ENCODE results near the gene KIF12.

KIF12 gene

GRCh38 chr9:114080773-114081440 lies 18.2 kb downstream of the KIF12 start:
- Histone ChIP-seq H3K9me3 (ENCODE audit: insufficient read depth, low read length, severe bottlenecking) (no peaks in the 10 kb centered on the region), H3K27ac (ENCODE audit: low read length) (no peak overlapping the region), H3K9ac (ENCODE audit: low read depth, low read length) (no peak overlapping the region), H3K4me1 (ENCODE audit: insufficient read depth, low read length) (no peaks in the 10 kb centered on the region), H3K36me3 (ENCODE audit: insufficient read depth, low read length) (no peaks in the 10 kb centered on the region), H3K79me2 (ENCODE audit: insufficient read depth, low read length) (no peaks in the 10 kb centered on the region), H2AFZ (ENCODE audit: low read depth, low read length) (no peak overlapping the region), H3K4me3 (ENCODE audit: low read depth in 1 of 2, low read length in 2 of 2) (no peak overlapping the region), H3K4me2 (ENCODE audit: insufficient read depth, low read length) (no peak overlapping the region), H4K20me1 (ENCODE audit: insufficient read depth, low read length) (no peaks in the 10 kb centered on the region), H3K27me3 (ENCODE audit: insufficient read depth, low read length, poor library complexity) (peaks cover 16% of the 10 kb centered on the region)
- no peak for TF ChIP-seq EZH2 (IDR thresholded peaks at IDR 0.05; ENCODE audit: borderline replicate concordance, low read depth, low read length, severe bottlenecking)
- no peak for TF ChIP-seq CTCF (IDR thresholded peaks at IDR 0.05; ENCODE audit: borderline replicate concordance, extremely low read depth, low read length, poor library complexity, severe bottlenecking)
- no peak for ATAC-seq (ENCODE audit: insufficient read depth, low read depth)
- no peak for DNase-seq

GRCh38 chr9:114080195-114080772 lies 18.8 kb downstream of the KIF12 start:
- no peaks in the 10 kb centered on the region for H3K4me1 ChIP-seq (ENCODE audit: insufficient read depth, low read length)
- H4K20me1 ChIP-seq (ENCODE audit: insufficient read depth, low read length) = no peaks in the 10 kb centered on the region
- H3K9me3 ChIP-seq (ENCODE audit: insufficient read depth, low read length, severe bottlenecking) = no peaks in the 10 kb centered on the region
- peaks cover 10% of the 10 kb centered on the region for H3K27me3 ChIP-seq (ENCODE audit: insufficient read depth, low read length, poor library complexity)
- H3K79me2 ChIP-seq (ENCODE audit: insufficient read depth, low read length) = no peaks in the 10 kb centered on the region
- no peaks in the 10 kb centered on the region for H3K36me3 ChIP-seq (ENCODE audit: insufficient read depth, low read length)
- no peak overlapping the region for H2AFZ ChIP-seq (ENCODE audit: low read depth, low read length)
- no peak overlapping the region for H3K4me3 ChIP-seq (ENCODE audit: low read depth in 1 of 2, low read length in 2 of 2)
- H3K4me2 ChIP-seq (ENCODE audit: insufficient read depth, low read length) = no peak overlapping the region
- no peak overlapping the region for H3K9ac ChIP-seq (ENCODE audit: low read depth, low read length)
- no peak for ATAC-seq (ENCODE audit: insufficient read depth, low read depth)
- H3K27ac ChIP-seq (ENCODE audit: low read length) = no peak overlapping the region
- no peak for DNase-seq
- TF ChIP-seq EZH2 (IDR thresholded peaks at IDR 0.05; ENCODE audit: borderline replicate concordance, low read depth, low read length, severe bottlenecking) = no peak
- TF ChIP-seq CTCF (IDR thresholded peaks at IDR 0.05; ENCODE audit: borderline replicate concordance, extremely low read depth, low read length, poor library complexity, severe bottlenecking) = no peak

- ATAC-seq (ENCODE audit: insufficient read depth, low read depth) (no peak), DNase-seq (no peak)
- H3K36me3 ChIP-seq (ENCODE audit: insufficient read depth, low read length) = no peaks in the 10 kb centered on the region
- H3K27me3 ChIP-seq (ENCODE audit: insufficient read depth, low read length, poor library complexity) = peaks cover under 1% of the 10 kb centered on the region
- no peak overlapping the region for H3K9ac ChIP-seq (ENCODE audit: low read depth, low read length)
- H4K20me1 ChIP-seq (ENCODE audit: insufficient read depth, low read length) = no peaks in the 10 kb centered on the region
- no peak overlapping the region for H3K4me2 ChIP-seq (ENCODE audit: insufficient read depth, low read length)
- H3K9me3 ChIP-seq (ENCODE audit: insufficient read depth, low read length, severe bottlenecking) = no peaks in the 10 kb centered on the region
- no peak overlapping the region for H2AFZ ChIP-seq (ENCODE audit: low read depth, low read length)
- no peaks in the 10 kb centered on the region for H3K4me1 ChIP-seq (ENCODE audit: insufficient read depth, low read length)
- no peak overlapping the region for H3K27ac ChIP-seq (ENCODE audit: low read length)
- H3K4me3 ChIP-seq (ENCODE audit: low read depth in 1 of 2, low read length in 2 of 2) = no peak overlapping the region
- TF ChIP-seq CTCF (IDR thresholded peaks at IDR 0.05; ENCODE audit: borderline replicate concordance, extremely low read depth, low read length, poor library complexity, severe bottlenecking) (no peak), EZH2 (IDR thresholded peaks at IDR 0.05; ENCODE audit: borderline replicate concordance, low read depth, low read length, severe bottlenecking) (no peak)
- H3K79me2 ChIP-seq (ENCODE audit: insufficient read depth, low read length) = no peaks in the 10 kb centered on the region
Measured at GRCh38 chr9:114078781-114079156, 20.3 kb downstream of the KIF12 start.
